Measurements from ENCODE around the gene TAS2R19.

TAS2R19 gene

GRCh38 chr12:10989107-10989506, 33.3 kb downstream of the TAS2R19 start:
- DNase-seq, result no peak

GRCh38 chr12:10986812-10987211, 35.6 kb downstream of the TAS2R19 start, which contains the start of gene TAS2R50:
Gene TAS2R50, minus strand, starts transcription at chr12:10986912. Its CDS starts 52 bp downstream, at chr12:10986860.
- no peak for DNase-seq

DNA sequence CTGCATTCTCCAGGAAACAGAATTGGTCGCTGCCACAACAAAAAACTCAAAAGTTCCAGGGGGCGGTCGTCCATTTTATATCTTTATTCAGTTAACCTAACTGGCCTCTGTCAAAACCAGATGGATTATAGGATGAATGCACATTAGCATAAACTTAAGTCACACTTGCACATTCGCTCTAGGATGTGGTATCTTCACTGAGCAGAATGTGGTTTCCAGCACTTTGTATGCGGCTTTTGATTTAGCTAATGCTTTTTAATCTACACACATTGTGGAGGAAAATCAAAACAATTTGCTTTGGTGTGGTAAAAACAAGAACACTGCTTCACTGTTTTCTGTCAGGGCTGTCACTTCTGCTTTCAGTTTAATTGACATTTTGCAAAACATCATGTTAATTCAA, 40.2 kb downstream of the TAS2R19 start:
- peak; percentile 85 for DNase-seq

- no peak for DNase-seq
Measured at GRCh38 chr12:10974965-10975364, 47.5 kb downstream of the TAS2R19 start.

Measured in central memory CD4-positive, alpha-beta T cell (primary cell).